ENCODE data around the gene E2F1.

E2F1 gene, protein sequence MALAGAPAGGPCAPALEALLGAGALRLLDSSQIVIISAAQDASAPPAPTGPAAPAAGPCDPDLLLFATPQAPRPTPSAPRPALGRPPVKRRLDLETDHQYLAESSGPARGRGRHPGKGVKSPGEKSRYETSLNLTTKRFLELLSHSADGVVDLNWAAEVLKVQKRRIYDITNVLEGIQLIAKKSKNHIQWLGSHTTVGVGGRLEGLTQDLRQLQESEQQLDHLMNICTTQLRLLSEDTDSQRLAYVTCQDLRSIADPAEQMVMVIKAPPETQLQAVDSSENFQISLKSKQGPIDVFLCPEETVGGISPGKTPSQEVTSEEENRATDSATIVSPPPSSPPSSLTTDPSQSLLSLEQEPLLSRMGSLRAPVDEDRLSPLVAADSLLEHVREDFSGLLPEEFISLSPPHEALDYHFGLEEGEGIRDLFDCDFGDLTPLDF

DNA sequence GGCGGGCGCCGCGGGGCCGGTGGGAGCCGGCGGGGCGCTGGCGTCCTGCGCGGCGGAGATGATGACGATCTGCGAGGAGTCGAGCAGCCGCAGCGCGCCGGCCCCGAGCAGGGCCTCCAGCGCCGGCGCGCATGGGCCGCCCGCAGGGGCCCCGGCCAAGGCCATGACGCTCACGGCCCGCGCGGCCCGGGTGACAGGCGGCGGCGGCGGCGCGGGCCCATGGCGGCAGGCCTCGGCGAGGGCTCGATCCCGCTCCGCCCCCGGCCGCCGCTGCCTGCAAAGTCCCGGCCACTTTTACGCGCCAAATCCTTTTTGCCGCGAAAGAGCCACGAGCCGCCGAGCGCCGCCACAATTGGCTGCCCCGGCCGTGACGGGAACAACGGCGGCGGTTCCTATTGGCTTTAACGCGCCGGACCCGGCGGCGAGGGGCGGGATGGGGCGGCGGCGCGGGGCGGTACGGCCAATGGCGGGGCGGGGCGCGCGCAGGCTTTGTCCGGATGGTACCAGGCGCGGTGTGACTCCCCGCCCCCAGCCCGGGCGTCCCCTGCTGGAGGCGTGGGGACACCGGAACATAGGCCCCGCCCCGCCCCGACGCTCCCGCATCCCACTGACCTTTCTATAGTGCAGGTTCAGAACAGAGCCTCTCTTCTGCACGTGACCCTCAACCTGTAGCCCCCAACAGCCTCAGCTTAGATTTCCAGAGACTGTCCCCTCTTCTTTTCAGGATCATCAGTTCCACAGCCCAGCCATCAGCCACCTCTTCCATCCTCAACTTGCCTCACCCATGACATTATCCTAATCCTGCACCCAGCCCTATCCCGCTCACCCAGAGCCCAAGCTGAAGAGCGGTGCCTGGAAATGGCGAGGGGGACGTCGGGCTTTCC lies at the start of gene E2F1:
Gene E2F1 (minus strand): TSS at position 286 of the 884 bp plus-strand sequence. CDS start 121 bp downstream, at position 165.
- DNase-seq: peak; percentile 95

DNA sequence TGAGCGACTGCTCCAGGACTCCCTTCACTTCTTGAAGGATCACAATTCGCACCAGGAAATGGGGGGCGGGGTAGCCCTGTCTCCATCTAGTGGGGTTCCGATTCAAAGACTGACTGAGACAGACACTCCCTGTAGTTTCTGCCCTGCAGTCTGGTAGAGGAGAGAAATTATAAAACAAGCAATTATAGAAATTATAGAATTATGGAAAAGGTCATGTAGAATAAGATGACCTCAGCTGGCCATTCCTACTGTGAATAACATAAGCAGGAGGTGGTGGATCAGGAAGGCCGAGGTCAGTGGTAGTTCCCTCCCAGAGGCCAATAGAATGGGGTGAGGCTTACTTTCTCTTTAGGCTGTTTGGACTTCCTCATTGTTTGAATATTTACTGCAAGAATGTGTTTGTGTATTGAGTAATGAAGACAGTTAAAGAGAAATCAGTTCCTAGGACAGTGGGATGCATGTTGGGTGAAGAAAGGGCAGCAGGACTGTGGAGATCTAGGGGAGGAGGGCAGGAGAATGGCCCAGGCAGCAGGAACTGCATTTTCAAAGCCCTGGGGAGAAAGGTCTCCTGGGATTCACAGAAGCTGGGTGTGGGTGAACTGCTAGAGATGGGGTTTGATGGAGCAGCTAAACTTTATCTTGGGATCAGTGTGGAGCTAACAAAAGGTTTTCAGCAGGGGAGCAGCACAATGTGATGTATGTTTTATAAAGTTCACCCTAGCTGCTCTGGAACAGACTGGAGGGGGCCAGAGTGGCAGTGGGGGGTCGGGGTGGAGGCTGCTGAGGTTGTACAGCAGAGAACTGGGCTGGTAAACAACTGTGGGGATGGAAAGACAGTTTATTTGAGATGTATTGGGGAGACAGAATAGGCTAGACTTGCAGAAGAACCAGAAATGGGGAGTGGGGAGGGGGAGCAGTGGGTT lies 47.7 kb upstream of the E2F1 start:
- DNase-seq: no peak

DNA sequence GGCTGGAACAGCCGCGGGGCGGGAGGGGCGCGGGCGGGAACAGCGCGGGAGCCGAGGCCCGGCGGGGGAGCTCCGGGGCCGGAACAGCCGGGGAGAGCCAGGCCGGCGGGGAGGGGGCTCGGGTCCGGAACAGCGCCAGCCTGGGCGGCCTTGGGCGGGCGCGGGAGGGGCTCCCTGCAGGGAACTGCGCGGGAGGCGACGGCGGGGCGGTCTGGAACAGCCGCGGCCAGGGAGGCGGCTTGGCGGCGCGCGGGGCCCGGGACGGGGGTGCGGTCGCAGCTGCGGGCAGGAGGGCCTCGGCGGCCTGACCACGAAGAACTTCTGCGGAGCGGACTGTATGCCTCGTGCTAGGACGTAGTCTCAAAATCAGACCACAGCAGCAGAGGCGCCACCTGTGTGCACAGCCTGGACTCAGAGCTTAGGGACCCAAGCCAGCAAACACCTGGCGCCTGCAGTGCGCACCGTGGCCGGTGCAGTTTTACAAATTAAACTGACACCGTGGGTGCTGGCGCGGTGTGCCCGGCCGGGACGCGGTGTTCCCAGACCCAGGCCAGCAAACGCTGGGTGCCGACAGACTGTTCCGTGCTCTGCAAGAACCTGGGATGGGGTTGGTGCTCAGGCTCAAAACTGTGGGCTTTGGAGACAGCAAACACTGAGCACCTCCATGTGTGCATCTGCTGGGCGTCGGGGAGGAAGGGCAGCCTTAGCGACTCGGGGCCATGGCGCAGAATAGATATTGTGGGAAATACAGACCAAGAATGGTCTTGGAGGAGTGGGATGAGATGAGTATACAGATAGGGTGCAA lies 46.2 kb upstream of the E2F1 start:
- DNase-seq: peak; percentile 75

DNA sequence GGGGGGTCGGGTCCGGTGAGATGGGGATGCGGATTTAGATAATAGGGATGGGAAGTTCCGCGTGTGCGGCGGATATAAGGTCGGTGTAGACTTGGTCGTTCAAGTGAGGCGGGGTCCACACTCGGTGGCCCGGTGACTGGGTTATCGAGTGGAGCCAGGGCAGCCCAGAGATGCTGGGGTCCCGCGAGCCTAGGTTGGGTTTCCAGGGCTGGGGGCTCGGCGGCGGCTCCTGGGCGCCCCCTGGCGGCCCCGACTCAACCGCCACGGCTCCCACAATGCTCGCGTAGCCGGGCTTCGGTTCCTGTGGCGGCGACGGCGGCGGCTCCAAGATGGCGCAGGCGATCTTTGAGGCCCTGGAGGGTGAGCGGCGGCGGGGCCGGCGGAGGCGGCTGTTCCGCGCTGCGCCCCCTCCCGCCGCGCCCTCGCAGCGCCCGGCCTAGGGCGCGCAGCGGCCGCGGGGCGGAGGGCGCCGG lies 45.5 kb upstream of the E2F1 start, which contains the start of gene ZNF341:
Gene ZNF341 (plus strand): TSS at position 304 of the 473 bp plus-strand sequence. CDS start 26 bp downstream, at position 330.
- DNase-seq: peak; percentile 89

DNA sequence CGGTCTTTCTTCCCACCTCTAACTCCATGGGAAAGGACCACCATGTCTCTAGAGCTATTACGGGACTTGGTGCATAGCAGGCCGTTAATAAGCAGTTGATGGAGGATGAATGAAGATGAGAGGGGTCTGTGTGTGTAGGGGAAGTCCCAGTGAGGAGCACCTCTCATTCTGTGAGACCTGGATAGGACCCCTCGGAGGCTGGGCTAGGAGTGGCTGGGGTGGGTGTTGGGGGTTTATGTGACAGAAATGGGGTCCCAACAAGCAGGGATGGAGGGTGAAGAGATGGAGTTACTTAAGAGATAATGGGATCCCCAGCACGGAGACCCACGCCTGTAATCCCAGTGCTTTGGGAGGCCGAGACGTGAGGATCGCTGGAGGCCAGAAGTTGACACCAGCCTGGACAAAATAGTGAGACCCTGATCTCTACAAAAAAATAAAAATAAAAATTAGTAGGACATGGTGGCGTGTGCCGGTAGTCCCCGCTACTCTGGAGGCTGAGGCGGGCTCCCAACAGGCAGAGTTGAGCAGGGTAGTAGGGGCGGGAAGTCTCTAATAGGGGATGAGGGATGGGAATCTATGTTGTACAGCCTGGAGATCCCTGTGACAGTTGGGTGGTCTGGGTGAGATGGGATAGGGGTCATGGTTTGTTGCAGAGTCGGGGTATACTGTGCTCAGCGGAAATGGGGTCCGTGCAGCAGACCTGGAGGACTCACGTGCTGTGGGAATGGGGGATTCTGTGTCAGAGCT lies 44.9 kb upstream of the E2F1 start:
- DNase-seq: no peak

DNA sequence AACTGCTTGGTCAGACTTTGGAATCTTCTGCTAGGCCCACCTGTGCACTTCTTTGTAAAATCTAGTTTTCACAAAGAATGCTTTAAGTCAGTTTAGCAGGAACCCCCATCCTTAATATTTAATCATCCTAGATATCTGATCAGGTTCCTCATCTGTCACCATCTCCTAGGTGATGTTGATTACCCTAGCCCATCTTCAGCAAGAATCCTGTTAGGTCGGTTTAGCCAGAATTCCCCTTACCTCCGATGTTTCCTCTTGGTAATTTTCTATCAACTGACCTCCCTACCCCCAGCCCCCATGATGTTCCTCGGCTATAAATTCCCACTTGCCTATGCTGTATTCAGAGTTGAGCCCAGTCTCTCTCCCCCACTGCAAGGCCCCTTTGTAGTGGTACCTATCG lies 42.9 kb upstream of the E2F1 start:
- no peak for DNase-seq

DNA sequence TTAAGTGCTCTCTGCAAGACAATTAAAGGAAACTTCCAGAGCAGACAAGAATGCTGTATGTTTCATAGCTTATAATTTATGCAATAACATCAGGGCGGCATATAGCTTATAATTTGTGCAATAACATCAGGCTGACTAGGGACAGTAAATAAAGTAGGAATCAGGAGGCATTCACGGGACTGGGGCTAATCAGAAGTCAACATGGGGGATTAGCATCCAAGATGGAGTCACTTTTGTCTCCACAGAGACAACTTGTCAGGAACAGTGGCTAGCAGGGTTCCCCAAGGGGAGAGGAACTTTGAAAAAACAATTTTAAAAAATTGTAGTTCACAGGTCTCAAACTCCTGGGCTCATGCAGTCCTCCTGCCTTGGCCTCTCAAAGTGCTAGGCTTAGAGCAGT lies 42.3 kb upstream of the E2F1 start:
- DNase-seq: no peak

DNA sequence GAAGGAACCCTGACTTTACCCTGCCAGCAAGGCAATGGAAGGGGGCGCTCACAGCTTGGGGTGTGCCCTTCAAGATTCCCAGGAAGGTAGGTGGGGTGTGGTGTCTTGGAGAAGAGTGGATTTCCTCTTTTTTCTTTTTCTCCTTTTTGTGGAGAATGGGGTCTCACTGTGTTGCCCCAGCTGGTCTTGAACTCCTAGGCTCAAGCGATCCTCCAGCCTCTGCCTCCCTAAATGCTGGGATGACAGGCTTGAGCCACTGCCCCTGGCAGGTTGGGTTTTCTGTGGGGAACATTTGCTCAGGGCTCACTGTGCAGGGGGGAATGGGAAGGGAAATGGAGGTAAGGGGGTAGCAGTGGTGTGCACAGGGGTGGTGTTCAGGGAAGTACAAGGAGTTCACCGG lies 41.6 kb upstream of the E2F1 start:
- DNase-seq: no peak

DNA sequence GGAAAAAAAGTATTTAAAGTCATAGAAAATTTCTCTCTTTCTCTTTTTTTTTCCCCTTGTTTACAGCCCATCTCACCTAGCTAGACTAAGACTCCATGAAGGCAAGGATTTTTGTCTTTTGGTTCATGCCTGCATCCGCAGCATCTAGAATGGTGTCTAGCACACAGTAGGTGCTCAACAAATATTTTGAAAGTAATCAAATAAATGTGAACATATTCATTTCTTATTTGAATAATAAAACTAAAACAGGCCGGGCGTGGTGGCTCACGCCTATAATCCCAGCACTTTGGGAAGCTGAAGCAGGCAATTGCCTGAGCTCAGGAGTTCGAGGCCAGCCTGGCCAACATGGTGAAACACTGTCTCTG lies 40.9 kb upstream of the E2F1 start:
- DNase-seq: no peak

DNA sequence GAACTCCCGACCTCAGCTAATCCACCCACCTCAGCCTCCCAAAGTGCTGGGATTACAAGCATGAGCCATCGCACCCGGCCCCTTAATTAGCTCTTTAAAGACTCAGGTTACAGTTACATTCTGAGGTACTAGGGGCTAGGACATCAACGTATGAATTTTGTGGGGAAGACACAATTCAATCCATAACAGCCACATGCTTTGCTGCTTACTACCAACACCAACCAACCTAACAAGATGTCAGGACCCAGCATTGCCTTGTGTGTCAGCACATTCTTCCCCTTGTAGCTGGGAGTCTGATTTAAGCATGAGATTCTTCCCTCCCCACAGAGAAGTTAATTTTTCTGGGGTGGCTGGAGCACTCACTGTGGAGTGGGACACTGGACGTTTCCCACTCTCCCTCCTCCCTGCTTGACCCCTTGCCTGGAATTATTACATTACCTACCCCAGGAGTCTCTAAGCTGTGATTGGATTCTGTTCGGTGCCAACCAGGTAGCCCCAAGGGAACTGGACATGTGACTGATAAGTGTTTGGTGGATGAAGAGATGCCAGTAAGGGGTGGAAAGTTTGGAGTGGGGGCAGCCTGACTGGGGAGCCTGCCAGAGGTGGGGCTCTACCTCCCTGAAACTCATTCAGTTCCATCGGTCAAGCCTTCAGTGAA lies 39.6 kb upstream of the E2F1 start:
- no peak for DNase-seq

DNA sequence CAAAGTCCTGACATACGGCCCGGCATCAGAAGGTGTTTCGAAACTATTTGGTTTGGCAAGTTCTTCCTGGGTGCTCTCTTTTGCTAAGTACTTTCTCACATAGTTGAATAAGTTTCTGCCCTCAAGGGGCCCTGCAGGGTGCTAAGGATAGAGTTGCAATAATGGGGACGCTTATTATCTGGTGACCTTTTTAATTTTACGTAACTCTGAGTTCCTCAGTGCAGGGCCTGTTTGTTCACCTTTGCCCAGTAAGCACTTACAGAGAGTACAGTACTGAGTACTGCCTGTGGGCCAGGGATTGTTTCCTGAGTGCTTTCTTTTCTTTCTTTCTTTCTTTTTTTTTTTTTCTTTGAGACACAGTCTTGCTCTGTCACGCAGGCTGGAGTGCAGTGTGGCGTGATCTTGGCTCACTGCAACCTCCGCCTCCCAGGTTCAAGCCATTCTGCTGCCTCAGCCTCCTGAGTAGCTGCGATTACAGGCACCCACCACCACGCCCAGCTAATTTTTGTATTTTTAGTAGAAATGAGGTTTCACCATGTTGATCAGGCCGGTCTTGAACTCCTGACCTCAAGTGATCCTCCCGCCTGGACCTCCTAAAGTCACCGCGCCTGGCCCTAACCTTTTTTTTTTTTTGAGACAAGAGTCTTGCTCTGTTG lies 38.4 kb upstream of the E2F1 start:
- DNase-seq: no peak

DNA sequence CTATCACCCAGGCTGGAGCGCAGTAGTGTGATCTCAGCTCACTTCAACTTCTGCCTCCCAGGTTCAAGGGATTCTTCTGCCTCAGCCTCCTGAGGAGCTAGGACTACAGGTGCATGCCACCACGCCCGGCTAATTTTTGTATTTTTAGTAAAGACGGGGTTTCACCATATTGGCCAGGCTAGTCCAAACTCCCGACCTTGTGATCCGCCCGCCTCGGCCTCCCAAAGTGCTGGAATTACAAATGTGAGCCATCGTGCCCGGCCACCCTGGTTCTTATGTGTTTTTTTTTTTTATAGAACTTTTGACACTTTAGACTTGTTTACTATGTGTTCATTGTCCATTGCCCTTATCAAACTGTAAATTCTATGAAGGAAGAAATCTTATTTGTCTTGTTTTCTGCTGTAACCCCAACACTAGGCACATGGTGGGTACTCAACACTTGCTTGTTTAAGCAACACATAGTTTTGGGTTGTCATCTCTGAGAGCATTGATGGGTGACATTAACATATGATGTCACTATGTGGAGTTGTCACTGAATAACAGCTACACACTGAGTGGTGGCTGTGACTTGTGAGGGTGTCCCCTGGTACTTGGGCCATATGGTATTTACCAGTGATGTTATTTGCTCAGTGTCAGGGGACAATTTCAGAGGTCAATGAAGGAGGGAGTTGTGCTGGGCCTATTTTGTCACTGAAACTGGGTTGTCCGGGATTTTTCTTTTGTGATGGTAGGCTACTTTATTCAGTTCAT lies 35.4 kb upstream of the E2F1 start:
- no peak for DNase-seq

DNA sequence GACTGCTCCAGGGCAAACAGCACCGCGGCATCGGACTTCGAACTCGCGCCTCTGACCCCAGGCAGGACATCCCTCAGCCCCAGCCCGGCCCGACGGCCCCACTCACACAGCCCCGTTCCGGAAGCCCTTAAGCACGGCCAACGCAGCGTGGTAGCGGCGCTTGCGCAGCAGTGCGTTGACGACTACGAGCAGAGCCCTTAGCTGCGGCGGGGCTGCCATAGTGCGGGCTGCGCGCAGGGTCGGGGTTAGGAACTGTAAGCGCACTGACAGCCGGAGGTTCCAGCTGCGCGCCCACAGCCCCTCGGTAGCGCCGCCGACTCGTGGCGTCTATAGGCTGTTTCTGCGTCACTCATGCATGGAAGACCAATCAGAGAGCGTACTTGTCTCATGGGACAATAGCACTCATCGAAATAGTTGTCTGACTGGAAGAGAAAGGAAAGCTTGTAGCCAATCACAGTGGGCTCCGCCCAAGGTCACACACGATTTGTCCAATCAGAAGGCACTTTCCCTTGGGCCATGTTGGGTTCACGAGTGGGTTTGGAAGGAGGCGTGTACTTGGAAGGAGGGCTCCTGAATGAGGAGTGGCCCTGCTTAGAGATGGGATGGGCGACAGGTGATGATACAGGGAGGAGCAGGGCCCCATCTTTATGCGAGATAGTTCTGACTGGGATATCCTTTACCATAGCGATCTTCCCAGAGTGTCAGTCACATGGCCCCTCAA lies 34.0 kb upstream of the E2F1 start, which contains the start of gene PXMP4:
Gene PXMP4 (minus strand): TSS at position 322 of the 721 bp plus-strand sequence. CDS start 103 bp downstream, at position 219.
- DNase-seq: peak; percentile 88

DNA sequence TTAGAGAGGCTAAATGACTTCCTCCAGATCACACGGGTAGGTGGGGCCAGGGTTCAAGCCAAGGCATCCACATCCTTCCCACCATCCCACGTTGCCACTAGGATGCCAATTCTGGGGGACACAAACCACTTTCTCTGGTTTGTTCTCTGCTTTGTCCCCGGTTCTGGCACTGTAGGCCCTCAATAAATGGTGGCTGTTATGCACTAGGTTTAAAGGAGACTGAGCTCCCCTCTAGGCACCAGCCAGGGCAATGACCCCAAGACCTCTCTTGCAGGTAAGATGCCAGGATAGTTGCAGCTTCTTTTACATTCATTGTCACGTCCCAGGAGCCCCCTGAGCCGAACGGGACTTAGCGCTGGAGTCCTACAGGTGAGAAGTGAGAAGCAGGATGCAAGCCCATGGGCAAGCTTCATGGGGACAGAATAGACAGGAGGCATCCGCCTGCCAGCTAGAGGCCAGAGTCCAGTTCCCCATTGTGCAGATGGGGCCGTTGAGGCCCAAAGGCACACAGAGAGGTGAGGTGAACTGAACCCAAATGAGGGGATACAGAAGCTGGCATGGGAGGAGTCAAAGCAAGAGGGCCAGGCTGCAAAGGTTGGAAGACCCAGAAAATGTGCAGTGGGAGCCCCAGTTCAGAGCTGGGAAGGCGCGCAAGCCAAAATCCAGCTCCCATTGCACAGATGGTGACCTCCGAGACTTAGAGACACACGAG lies 33.2 kb upstream of the E2F1 start:
- no peak for DNase-seq

DNA sequence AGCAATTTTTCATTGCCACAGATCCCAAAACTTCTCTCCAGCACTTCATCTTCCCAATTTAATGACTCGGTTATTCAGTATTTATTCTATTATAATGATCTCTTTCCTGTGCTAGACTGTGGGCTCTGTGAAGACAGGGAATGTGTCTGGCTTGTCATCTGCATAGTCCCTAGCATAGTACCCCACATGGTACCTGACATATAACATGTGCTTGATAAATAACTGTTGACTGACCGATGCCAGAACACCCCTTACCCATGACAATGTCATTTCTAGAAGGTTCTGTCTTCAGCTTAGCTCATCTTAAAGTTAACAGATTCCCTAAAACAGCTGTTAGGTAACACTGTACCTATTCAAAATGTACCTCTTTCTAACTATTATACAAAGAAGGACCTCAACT lies 30.3 kb upstream of the E2F1 start:
- no peak for DNase-seq

DNA sequence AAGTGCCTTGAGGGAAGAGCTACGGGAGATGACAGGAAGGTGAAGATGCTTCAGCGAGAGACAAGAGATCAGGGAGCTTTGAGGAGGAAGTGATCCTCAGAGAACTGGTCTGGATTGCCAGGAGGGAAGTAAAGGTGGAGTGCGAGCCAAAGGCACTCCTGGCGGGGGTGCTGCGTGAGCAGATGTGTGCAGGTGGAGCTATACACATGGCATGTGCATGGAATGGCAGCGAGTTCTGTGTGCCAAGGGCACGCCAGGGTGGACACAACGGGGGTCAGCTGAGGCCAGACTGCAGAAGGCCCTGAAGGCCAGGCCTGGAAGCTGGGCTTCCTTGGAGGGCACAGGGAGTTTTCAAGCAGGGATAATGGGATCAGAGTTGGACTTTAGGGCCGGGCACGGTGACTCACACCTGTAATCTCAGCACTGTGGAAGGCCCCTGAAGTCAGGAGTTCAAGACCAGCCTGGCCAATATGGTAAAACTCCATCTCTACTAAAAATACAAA lies 27.7 kb upstream of the E2F1 start:
- DNase-seq: no peak

DNA sequence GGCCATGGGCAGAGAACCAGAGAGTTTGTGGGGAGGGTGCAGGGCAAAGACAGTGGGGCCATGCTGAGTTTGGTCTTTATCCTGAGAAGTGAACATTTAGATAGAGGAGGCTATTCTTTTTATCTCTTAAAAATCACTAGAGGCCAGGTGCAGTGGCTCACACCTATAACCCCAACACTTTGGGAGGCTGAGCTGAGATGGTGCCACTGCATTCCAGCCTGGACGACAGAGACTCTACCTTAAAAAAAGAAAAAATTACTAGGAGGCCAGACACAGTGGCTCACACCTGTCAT lies 25.2 kb upstream of the E2F1 start:
- DNase-seq: no peak

Measured in stimulated activated CD4-positive, alpha-beta T cell treated with anti-CD3 and anti-CD28 coated beads, Interleukin-4, amount 100 ng/mL, for 24 hours (primary cell).